ENCODE data around the gene EFHB.

- no peak for TF ChIP-seq CTCF (IDR thresholded peaks at IDR 0.05; ENCODE audit: low read depth, low read length)
- no peak for TF ChIP-seq EZH2phosphoT487 (IDR thresholded peaks at IDR 0.05; ENCODE audit: low read depth)
Measured at GRCh38 chr3:19960696-19961095, 26.7 kb upstream of the EFHB start.

All from OCI-LY3 (cell line).